Activated CD8-positive, alpha-beta memory T cell treated with anti-CD3 and anti-CD28 coated beads for 1 hour (primary cell): ENCODE results near the gene TOP1.
"Not testable (repeated sequence)": the region's sequence is repeated elsewhere in the genome, so short reads cannot be mapped to it uniquely, and the experiment has no call there.

Source experiments
- DNase-seq, 2 donors: peaks; one replicate each; pipeline ENCODE4 v3.0.0-alpha.2; 2020; ENCODE audit warnings: low read depth in 1 of 2; ENCODE audit errors: extremely low read depth in 1 of 2

The TOP1 gene

DNA sequence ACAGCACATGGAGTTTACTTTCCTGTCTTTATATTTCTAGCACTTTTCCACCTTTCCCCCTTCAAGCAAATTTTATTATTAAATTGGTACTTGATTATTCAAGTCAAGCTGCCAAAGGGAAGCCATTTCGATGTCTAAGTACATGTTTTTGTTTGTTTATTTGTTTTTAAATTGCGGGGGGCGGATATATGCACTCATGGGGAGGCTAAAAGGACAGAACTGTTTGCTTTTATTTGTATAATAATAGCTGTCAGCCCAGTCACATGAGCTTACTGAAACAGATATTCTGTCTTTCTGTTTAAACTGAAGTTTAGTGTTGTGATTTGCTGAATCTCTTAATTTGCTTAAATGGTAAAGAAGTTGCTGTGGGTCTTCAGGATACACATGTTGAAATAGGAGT, 59.2 kb downstream of the TOP1 start:
- no peak for DNase-seq

DNA sequence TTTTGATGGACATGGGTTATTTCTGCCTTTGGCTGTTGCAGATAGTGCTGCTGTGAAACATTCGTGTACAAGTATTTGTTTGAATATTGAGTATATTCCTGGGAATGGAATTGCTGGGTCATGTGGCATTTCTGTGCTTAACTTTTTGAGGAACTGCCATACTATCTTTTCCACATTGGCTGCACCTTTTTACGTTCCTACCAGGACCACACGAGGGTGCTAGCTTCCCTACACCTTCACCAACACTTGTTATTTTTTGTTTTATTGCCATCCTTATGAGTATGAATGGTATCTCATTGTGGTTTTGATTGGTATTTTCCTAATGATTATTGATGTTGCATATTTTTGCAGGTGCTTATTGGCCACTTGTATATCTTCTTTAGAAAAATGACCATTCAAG, 60.9 kb downstream of the TOP1 start:
- no peak for DNase-seq

DNA sequence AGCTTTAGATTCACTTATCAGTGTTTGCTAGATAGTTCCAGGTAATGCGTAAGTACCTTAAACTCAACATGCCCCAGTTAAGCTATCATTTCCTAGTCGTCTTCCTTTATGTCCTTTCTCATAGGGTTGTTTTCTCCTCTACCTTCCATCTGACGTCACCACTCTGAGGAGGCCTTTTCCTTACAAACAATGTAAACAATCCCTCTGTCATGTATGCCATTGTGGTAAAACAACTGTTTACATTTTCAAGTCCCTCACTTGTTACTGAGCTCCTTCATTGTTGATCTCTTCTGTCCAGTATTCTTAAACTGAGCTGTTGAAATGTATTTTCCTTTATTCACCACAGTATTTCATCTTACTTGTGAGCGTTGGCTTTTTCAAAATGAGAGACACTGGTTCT, 63.3 kb downstream of the TOP1 start:
- DNase-seq = no peak

DNA sequence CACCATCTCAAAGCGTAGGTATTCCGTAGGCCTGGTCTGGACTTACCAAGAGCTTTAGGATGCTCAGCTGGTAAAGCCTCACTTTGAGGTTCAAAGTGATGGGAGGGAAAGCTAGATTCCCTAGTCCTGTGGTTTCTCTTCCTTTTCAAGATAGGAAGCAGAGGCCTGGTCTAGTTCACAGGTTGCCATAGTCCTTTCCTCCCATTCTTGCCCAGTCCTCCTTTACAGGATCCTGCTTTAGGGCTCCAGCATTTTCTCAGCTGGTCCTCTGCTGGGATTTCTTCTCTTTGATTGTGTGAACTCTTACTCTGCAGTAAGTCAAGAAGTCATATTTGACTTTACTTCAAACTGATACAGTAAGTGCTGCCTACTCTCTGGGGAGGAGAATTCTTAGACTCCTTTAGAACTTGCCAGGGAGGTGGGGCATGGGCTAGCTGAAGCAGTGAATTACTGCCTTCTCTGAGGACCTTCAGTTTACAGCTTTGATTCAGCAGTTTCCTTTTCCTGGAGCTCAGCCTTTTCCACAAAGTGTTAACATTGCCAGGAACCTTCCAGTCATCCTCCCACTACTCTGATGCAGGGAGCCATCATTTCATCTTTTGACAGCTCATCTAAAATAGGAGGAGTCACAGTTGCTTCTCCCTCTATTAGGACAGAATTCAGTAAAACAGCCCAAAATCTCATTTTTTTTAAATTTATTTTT, 65.9 kb downstream of the TOP1 start:
- DNase-seq = no peak

DNA sequence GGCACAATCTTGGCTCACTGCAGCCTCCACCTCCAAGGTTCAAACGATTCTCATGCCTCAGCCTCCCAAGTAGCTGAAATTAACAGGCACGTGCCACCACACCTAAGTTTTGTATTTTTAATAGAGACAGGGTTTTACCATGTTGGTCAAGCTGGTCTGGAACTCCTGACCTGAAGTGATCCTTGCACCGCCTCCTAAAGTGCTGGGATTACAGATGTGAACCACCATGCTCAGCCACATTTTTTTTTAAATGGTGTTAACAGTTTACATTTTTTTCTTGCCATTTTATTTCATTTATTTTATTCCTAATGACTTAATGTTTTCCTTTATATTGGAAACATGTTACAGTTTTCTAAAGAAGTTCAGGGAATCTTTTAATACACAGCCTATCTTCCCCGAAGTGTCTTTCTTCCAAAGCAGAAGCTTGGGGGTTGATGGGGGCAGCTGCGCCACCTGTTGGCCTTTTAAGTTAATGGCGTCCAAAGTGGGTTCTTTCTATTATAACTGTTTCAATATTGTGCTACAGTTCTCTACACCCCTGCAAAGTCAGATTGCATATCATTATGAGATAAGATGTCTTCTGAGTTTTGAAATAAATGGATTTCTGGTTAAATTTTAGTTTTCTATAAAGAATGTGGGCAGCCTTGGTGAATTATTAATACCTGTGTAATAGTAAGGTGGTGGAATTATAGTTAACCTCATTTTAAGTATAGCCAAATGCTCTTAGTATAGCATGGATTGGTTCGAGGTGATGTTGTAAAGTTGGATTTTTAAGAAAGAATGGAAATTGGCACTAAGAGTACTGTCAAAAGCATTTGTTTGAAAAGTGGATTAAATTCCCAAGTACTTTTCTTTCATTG, 66.7 kb downstream of the TOP1 start:
- peak; percentile 11 to 34 for DNase-seq

- no peak for DNase-seq
Measured at GRCh38 chr20:41098703-41099250, 70.2 kb downstream of the TOP1 start.

- DNase-seq = no peak
Measured at GRCh38 chr20:41100001-41100480, 71.4 kb downstream of the TOP1 start.

DNA sequence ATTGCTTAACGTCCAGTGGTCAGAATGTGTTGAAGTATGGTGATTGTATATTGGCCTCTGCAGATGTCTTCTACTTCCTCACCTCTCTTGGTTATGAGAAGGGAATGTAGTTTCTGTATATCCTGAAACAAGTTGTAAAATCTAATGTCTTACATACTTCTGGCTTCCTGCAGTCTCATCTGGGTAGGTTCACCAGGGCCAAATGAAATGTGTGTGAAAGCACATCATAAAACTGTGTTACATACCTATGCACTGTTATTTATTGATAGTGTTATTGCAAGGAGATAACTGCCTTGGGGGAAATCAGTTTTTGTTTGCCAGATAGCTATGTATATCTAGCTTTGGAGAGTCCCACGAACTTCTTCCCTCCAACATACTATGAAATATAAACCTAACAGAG, 73.0 kb downstream of the TOP1 start:
- no peak for DNase-seq

GRCh38 chr20:41108531-41108930, 79.9 kb downstream of the TOP1 start:
- DNase-seq = no peak

GRCh38 chr20:41110012-41110411, 81.4 kb downstream of the TOP1 start:
- no peak for DNase-seq

GRCh38 chr20:41110930-41111577, 82.4 kb downstream of the TOP1 start:
- DNase-seq = no peak

GRCh38 chr20:41111578-41111951, 82.9 kb downstream of the TOP1 start:
- no peak for DNase-seq

DNA sequence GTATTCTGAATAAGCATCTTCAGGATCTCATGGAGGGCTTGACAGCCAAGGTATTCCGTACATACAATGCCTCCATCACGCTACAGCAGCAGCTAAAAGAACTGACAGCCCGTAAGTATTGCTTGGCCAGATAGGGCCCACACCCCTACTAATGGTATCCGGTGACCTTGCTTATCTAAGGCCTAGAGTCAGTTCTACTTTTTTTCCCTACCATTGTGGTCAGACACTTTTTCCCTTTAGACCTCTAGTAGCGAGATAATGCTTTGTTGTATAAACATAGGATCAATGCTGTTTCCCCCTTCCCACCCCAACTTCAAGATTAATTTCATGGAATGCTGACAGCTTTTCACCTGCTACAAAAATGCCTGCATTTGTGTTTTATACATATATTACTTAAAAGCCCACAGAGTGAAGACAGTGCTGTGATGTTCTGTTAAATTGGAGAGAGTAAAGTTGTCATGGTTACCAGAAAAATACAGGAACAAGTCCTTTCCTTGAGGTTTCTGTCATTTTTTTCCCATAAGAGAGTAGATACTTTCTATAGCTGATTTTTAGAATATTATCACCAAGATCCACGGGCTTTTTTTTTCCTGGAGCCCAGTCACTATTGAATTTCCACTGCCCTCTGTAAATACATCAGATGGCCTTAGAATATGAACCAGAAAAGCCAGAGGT, 87.8 kb downstream of the TOP1 start:
- no peak for DNase-seq

DNA sequence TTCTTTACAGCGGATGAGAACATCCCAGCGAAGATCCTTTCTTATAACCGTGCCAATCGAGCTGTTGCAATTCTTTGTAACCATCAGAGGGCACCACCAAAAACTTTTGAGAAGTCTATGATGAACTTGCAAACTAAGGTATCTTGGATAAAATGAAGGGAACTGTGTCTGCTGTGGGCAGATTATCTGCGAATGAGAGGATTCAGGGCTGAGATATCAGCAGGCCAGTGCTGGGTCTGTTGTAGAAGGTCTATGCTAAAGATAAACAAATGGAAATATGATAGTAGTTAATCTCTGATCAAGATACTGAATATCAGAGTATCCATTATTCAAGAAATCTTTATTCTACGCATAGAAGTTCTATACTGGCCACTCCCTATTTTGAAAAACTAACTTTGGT, 89.5 kb downstream of the TOP1 start:
- not testable (repeated sequence) for DNase-seq

DNA sequence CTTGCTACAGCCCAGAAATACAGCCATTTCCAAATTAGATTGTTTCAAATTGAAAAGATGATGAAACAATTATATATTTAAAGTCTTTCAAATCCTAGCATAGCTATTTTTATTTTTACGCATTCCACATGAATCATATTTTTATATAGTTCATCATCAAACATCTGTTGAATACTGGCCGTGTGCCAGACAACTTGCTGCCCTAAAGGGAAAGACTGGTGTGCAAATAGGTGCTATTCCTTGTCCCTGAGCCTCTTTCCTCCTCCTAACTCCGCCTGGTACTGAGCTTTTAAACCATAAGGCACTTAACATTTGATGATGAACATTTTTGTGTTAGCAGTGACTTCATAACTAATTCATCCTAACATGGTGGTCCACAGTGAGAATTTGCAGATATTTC, 90.0 kb downstream of the TOP1 start:
- DNase-seq = no peak

DNA sequence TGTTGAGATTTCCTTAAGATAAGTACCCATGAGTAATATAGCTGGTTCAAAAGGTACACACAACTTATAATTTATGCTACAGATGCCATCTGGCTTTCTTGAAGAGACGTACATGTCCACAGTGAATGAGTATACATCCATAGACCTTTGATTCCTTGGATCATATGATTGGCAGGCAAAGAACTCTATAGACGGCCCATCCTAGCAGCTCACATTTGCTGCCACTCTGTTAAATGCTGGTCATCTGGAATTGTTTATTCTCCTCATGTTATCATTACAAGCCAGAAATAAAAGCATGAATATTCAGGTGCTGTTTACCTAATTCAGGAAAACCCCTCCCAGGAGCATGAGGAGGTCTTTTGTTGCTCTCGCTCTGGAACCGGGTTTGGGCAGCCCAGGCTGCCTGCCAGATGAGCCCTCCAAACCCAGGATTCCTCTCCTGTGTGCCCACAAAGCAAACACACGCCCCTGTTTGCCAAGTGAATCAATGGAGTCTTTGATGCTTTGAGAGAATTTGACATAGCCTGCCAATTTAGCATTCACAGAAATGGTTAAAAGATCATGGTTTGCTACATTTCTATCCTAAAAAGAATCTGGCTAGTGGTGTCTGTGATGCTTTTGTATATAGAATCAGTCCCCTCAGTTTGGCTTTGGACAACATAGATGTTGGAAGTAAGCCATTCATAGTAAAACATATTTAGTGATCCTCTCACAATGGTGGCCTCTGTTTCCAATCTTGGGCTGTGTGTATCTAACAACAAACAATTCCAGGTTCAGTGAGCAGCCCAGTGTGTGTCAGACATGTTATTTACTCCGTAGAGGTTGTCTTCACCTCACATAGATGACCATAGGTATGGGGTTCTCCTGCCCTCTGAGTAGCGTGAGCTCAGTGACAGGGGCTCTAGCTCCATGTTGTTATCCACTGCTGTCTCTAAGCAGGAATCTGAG, 91.3 kb downstream of the TOP1 start:
- DNase-seq = no peak

GRCh38 chr20:41121399-41121798, 92.8 kb downstream of the TOP1 start:
- DNase-seq = no peak

DNA sequence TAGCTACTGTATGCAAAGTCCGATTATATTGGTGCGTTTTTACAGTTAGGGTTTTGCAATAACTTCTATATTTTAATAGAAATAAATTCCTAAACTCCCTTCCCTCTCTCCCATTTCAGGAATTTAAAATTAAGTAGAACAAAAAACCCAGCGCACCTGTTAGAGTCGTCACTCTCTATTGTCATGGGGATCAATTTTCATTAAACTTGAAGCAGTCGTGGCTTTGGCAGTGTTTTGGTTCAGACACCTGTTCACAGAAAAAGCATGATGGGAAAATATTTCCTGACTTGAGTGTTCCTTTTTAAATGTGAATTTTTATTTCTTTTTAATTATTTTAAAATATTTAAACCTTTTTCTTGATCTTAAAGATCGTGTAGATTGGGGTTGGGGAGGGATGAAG, 95.0 kb downstream of the TOP1 start:
- no peak for DNase-seq

DNA sequence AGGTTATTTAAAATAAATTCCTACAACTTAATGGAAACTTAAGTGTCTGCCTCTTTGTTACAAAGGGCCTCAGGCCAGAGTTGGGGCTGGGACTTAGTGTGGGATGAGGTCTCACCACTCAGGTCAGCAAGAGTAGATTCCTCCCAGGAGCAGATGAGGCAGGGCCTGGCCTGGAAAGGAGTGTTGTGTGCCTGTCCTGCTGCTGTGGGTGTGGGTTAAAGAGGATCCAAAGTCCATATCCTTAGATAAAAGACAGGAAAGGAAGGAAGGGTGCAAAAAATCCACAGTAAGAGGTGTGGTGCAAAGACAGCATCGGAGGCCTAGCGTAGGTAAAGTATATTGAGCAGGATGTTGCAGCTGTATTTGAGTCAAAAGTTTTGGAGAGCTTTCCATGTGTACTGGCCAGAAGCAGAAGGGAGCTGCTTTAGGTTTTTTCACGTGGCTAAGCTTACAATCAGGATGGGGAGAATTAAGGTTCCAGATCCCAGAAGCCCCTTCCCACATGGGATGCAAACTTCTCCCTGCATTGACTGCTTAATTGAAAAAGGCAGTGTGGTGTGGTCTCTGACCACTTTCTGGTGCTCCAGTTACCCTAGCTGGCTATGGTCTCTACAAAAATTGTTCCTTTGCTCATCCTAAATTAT, 96.0 kb downstream of the TOP1 start:
- DNase-seq = no peak
